ENCODE measurements around the gene IL6R.

Gene IL6R

GRCh38 chr1:154423988-154424326, 18.8 kb downstream of the IL6R start:
- DNase-seq (ENCODE audit: low read depth in 2 of 3, low spot score in 1 of 3) = no peak

GRCh38 chr1:154425172-154425571, 20.0 kb downstream of the IL6R start:
- DNase-seq (ENCODE audit: low read depth in 2 of 3, low spot score in 1 of 3) = no peak

DNA sequence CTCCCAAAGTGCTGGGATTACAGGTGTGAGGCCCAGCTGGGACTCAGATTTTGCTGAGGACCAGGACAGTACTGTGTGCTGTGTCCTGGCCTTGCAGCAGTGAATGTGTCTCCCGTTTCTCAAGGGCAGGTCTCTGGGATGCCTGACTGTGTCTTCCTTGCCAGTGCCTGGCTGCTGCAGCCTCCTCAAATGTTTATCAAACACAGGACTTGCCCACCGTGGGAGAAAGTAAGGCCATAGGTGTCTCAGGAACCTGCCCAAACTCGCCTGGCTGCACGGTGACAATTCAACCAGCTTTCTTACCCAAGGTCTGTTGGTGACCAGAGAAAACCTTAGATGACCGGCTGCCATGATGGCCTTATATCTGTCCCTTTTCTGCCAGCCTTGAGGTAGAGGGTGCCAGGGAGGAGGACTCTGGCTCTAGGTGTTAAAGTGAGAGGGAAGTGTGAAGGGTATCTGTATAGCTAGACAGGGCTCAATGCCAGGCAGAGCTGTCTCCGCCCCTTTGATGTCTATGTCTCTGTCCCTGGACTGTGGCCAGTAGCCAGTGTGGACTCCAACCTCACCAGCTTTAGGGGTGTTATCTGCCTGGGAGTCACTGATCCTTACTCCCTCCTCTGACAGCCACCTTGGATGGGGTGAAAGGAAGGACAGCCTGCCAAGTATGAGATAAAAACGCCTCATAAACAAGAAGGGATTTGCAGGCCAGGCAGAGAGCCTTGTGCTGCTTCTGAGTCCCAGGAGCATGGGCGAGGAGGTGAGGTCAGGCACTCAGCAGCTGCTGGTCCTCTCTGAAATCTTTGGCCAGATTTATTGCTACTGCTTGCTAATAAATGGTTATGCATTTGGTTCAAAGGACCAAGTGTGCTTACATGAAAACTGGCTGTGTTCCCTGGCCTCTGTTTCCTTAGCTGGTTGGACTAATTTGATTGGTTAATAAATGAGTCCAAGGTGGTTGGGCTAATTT, 22.3 kb downstream of the IL6R start:
- DNase-seq (ENCODE audit: low read depth in 2 of 3, low spot score in 1 of 3) = no peak

GRCh38 chr1:154429118-154429517, 24.0 kb downstream of the IL6R start:
- DNase-seq (ENCODE audit: low read depth in 2 of 3, low spot score in 1 of 3) = no peak

GRCh38 chr1:154429841-154430611, 24.9 kb downstream of the IL6R start:
- no peak for DNase-seq (ENCODE audit: low read depth in 2 of 3, low spot score in 1 of 3)

DNA sequence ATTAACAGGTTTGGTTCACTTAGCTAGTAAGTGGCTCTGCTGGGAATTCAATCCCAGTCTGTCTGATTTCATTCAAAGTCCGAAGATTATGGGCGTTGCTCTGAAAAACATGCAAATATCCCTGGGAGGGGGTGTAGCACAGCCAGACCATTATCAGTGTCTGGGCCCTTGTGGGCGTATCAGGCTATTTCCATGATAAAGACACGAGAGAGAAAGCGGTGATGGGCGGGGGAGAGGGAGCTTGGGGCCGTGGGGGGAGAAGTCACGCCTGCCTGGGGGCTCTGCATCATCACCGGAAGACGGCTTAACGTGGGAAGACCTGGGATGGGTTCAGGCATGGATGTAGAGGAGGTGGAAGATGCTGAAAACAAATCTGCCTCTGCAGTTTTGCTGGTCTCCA, 25.8 kb downstream of the IL6R start:
- DNase-seq (ENCODE audit: low read depth in 2 of 3, low spot score in 1 of 3) = no peak

DNA sequence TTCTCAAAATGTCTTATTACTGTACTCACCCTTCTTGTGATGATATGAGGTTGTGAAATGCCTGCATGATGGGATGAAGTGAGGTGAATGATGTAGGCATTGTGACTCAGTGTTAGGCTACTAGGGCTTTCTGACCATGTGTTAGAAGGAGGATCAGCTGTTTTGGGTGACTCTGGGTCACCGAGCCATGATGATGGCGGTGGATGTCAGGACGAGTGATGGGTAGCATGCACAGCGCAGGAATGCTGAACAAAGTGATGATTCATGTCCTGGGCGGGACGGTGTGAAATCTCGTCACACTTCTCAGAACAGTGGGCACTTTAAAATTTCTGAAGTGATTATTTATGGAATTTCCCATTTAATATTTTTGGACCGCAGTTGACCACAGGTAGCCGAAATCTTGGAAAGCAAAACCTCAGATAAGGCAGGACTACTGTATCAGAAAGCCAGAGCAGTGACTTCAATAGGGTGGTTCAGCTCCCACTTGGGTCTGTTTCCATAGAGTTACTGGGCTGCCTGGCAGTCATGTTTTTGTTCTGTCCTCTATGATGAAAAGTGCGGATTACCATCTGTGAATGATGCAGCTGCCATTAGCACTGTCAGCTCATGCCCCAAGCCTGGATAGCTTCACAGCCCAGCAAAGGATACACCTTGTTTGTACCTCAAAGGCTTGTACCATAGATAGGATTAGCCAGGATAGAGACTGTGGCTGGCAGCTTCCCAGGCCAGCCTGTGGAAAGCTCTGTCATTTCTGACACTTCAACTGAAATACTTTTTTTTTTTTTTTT, 26.6 kb downstream of the IL6R start:
- DNase-seq (ENCODE audit: low read depth in 2 of 3, low spot score in 1 of 3) = peak; percentile 55 to 65 (median 58)

- DNase-seq (ENCODE audit: low read depth in 2 of 3, low spot score in 1 of 3) = peak in 1 of 3 donors; percentile 28
Observed at GRCh38 chr1:154433161-154433764, 28.1 kb downstream of the IL6R start.

GRCh38 chr1:154434346-154435085, 29.4 kb downstream of the IL6R start:
- no peak for DNase-seq (ENCODE audit: low read depth in 2 of 3, low spot score in 1 of 3)

DNA sequence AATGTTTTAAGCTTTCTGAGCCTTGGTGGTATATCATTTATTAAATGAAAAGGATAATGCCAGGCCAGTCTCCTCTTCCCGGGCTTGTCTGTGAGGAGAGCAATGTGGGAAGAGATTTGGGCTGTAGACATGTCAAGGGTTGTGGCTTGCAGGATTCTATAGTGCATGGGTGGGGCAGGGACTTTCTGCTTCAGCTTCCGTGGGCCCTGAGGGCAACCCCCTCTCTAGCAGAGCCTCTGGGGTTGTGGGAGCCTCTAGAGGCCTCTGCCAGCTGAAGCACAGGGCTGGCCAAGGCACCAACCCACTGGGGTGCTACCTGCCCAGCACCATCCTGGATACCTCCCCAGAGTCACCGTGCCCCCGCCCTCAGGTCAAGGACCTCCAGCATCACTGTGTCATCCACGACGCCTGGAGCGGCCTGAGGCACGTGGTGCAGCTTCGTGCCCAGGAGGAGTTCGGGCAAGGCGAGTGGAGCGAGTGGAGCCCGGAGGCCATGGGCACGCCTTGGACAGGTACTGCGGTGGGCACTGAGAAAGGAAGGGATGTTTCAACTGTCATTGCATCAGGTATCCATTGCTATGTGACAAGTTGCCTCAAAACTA, 30.6 kb downstream of the IL6R start:
- DNase-seq (ENCODE audit: low read depth in 2 of 3, low spot score in 1 of 3) = no peak

- DNase-seq (ENCODE audit: low read depth in 2 of 3, low spot score in 1 of 3) = no peak
Observed at GRCh38 chr1:154436433-154436832, 31.3 kb downstream of the IL6R start.

DNA sequence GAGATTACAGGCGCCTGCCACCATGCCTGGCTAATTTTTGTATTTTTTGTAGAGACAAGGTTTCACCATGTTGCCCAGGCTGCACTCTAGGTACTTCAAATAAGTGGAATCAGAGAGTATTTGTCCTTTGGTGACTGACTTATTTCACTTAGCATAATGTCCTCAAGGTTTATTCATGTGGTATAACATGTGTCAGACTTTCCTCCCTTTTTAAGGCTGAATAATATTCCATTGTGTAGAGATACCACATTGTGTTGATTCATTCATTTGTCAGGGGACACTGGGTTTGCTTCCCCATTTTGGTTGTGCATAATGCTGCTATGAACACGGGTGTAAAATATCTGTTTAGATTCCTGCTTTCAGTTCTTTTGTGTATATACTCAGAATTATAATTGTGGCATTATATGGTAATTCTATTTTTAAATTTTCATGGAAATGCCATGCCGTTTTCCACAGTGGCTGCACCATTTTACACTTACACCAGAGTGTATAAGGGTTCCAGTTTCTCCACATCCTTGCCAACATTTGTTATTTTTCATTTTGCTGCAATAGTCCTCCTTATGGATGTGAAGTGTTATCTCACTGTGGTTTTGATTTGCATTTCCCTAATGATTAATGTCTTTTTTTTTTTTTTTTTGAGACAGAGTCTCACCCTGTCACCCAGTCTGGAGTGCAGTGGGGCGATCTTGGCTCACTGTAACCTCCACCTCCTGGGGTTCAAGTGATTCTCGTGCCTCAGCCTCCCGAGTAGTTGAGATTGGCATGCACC, 35.1 kb downstream of the IL6R start:
- no peak for DNase-seq (ENCODE audit: low read depth in 2 of 3, low spot score in 1 of 3)

- DNase-seq (ENCODE audit: low read depth in 2 of 3, low spot score in 1 of 3) = no peak
Observed at GRCh38 chr1:154441241-154441888, 36.2 kb downstream of the IL6R start.

DNA sequence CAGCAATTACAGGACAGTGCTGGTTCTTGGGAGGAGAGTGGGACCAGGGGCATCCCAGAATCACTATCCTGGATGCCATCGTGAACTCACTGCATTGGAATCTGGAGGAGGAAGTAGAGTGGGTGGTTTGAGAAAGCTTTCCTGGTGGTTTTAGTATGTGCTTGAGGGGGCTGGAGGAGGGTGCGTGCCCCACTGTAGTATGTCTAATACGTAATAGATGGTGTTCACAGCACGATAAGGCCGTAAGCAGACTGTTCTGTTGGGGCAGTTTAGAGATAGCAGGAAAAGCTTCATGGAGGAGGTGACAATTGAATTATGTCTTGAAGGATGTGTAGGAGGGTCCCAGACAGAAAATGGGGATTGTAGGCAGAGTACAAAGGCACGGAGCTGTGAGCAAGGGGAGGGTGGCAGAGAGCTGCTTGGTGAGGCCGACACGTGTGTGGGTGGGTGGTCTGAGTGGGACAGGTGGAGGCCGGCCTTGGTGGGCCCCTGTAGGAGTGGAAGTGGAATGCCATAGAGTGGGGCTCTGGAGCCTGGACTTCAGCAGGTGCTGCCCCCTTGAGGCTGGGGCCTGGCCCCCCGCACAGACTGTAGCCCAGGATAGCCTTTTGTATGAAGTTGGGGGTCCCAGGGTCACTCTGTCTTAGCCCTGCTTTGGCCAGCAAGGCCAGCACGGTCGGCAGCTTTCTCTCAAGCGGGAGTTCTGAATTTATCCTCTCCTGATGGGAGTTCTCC, 37.0 kb downstream of the IL6R start:
- DNase-seq (ENCODE audit: low read depth in 2 of 3, low spot score in 1 of 3) = no peak

- DNase-seq (ENCODE audit: low read depth in 2 of 3, low spot score in 1 of 3) = no peak
Observed at GRCh38 chr1:154443274-154444013, 38.3 kb downstream of the IL6R start.

GRCh38 chr1:154445040-154445472, 39.9 kb downstream of the IL6R start:
- DNase-seq (ENCODE audit: low read depth in 2 of 3, low spot score in 1 of 3) = peak in 1 of 3 donors; percentile 30

DNA sequence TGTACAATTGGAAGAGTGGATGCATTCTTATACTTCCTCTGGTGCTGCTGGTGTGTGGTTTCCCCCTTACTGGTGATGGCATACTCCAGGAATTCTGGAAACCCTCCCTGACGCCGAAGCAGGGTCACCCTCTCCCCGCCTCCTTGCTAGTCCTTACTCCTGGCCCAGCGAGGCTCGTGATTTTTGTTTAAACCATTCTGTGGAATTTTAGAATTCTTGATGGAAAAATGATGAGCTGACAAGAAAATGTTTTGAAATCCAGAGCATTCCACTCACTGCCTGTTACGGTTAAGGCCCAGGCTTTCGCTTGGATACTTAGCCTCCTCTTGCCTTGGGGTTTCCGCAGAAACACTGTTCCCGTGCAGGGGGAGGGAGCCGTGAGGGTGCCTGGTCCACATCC, 41.1 kb downstream of the IL6R start:
- DNase-seq (ENCODE audit: low read depth in 2 of 3, low spot score in 1 of 3) = no peak
